Lower lobe of right lung (tissue), 2 donors: ENCODE data around the gene HOXD13. TPM values are rescaled to one million over a fixed set of nuclear protein-coding genes. Genes with fewer than 3 reads are reported as not detected.

ENCODE experiments used
- ATAC-seq, 2 donors: fragments of 200-7000 bp; cut with Tn5 transposase; one replicate each; pipeline ENCODE4 v1.9.1; 2020 to 2022; ENCODE audit warnings: mild to moderate bottlenecking in 2 of 2, moderate library complexity in 2 of 2
- DNase-seq: peaks from one replicate; pipeline ENCODE4 v3.0.0-alpha.2; 2020
- H3K27ac ChIP-seq: fragments of 200-600 bp; one replicate; pipeline ENCODE4 v1.8.0; 2022
- H3K27me3 ChIP-seq: fragments of 200-600 bp; one replicate; pipeline ENCODE4 v1.8.0; 2022; ENCODE audit warnings: low read depth
- H3K36me3 ChIP-seq: fragments of 200-600 bp; one replicate; pipeline ENCODE4 v1.8.0; 2022; ENCODE audit warnings: mild to moderate bottlenecking
- H3K4me1 ChIP-seq: fragments of 200-600 bp; one replicate; pipeline ENCODE4 v1.8.0; 2022
- H3K4me3 ChIP-seq: fragments of 200-600 bp; one replicate; pipeline ENCODE4 v1.8.0; 2022; ENCODE audit warnings: mild to moderate bottlenecking
- H3K9me3 ChIP-seq: fragments of 200-600 bp; one replicate; pipeline ENCODE4 v1.8.0; 2022
- intact Hi-C: fragments of 100-400 bp; cut with DNase I; formaldehyde crosslinking; loops from one replicate; pipeline ENCODE4 v1.11.0; 2022
- total RNA-seq: library from RNA; stranded (reverse); fragmentation: NEBNext Ultra II Directional; extraction: Animal tissue kit (Norgen Biotek cat#: 25700); gene quantifications from one replicate; pipeline ENCODE4 v1.2.1, GENCODE V29; 2021
- TF ChIP-seq, protein P1 (sequence below): fragments of 200-600 bp; IDR thresholded peaks from one replicate; pipeline ENCODE4 v1.8.0; 2022; ENCODE audit warnings: antibody characterized with exemption, mild to moderate bottlenecking
- donor health status: DM: no; HTN: yes; CAD: no; lungs with severe emphysema.

Gene HOXD13
- total RNA-seq, 1 donor from 2014 or later, result not detected

DNA sequence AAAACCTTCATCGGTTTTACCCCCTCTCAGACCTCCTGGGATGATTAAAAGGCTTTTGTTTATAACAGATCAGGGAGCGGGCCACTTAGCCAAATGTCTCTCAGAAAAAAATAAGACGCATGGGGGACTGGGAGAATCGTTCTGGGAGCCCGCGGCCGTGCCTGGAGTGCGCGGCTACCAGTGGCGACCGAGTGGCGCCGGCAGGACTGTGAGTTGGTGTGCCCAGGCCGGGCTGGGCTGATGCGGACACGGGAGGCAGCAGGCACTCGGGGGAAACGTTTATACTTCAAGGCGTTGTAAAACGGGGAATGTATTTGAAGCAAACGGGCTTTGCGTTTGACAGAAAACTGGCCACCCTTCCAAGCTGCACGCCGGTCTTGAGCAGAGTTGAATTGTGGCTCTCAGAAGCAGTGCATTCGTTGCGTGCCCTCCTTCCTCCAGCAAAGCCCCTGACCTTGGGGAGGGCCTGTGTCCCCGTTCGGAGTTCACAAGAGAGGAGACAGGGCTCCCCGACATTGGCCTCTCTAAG is 19.4 kb downstream of the HOXD13 start:
- no peak for DNase-seq
- no peak overlapping the region for H3K27ac ChIP-seq
- peaks cover 11% of the 10 kb centered on the region for H3K4me1 ChIP-seq
- intact Hi-C loops, result no loop called here
- no peaks in the 10 kb centered on the region for H3K36me3 ChIP-seq
- ATAC-seq, result no peak
- H3K27me3 ChIP-seq, result peaks cover 98% of the 10 kb centered on the region
- H3K9me3 ChIP-seq, result no peaks in the 10 kb centered on the region
- TF ChIP-seq, protein P1, sequence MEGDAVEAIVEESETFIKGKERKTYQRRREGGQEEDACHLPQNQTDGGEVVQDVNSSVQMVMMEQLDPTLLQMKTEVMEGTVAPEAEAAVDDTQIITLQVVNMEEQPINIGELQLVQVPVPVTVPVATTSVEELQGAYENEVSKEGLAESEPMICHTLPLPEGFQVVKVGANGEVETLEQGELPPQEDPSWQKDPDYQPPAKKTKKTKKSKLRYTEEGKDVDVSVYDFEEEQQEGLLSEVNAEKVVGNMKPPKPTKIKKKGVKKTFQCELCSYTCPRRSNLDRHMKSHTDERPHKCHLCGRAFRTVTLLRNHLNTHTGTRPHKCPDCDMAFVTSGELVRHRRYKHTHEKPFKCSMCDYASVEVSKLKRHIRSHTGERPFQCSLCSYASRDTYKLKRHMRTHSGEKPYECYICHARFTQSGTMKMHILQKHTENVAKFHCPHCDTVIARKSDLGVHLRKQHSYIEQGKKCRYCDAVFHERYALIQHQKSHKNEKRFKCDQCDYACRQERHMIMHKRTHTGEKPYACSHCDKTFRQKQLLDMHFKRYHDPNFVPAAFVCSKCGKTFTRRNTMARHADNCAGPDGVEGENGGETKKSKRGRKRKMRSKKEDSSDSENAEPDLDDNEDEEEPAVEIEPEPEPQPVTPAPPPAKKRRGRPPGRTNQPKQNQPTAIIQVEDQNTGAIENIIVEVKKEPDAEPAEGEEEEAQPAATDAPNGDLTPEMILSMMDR, result no peak
- H3K4me3 ChIP-seq, result no peak overlapping the region

DNA sequence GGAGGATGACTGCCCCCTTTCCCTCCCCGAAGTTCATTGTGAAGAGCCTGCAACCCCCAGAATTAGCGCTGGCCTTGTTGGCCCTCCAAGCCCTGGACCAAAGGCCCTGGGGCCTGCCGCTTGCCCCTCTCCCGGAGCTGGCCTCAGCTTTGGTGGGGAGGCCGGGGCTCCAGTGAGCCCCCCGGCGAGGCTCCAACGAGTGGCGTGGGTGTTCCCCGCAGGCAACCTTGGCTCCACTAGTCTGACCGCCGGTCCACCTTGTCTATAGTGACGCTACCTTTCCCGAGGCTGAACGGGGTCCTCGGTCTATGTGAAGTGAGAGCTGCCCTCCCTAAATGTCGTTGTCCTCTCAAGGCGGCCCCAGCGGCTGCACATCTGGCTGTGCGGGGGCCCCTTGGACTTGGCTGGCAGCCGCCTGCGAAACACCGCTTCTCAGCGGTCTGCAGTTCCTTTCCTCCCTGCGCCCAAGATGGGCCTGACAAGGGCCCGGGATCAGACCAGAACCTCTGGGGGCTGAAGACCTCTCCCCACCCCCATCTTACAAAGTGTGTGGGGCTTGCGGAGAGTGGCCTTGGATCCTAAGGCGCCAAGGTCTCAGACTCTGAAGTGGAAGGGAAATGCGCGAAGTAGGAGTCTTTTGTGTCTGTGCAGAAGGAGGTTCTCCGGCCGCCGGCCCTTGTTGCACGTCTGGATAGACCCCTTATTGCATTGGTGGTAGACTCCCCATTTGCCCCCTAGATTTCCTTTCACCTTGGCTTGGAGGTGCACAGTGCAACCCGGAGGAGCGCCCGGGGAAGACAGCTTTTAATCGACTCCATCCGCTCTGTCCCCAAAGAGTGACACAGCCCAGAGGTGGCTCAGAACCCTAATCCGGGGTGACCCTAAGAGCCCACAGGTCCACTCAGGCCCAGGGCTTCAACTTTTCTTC is 20.1 kb downstream of the HOXD13 start:
- DNase-seq (no peak), ATAC-seq (no peak)
- intact Hi-C loops, result no loop called here

DNA sequence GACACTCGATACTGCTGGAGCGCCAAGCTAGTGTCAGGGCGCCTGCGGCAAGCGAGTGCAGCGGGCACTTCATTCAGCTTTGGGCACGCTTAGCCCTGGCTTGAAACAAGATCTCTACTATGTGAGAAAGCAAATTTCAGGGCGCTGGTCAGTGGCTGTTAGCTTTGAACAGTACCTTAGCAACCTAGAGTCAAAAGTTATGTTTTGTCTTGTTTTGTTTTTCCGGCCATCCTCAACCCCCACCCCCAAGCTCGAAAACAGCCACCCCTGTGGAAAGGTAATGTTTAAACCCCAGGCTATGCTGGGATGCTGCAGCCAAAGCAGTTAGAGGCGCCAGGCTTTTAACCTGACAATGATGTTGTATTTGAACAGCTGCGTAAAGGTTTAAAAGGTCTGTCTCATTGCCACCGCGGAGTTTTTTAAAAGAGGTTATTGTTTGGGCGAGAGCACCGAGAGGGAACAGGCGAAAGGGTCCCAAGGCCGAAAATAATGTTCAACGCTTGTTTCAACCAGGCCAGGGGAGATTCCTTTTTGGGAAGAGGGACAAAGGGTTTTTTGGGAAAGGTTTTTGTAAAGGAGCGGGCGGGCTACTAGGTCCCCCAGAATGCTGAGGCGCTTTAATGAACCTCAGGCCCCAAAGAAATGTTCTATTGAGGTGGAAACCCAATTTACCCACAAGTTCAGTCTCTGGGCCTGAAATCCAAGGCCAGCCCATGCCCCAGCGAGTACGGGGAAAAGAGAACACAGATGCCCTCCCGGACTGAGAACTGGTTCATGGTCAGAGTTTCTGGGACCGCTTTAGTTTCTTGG is 21.8 kb downstream of the HOXD13 start:
- intact Hi-C loops, result no loop called here
- Histone ChIP-seq H3K4me3 (no peak overlapping the region), H3K4me1 (no peaks in the 10 kb centered on the region), H3K27me3 (peaks cover 100% of the 10 kb centered on the region), H3K9me3 (no peaks in the 10 kb centered on the region), H3K36me3 (no peaks in the 10 kb centered on the region), H3K27ac (no peak overlapping the region)
- ATAC-seq (no peak), DNase-seq (no peak)
- TF ChIP-seq, protein P1, result no peak

More for the DNA sequence above, 20.1 kb downstream of the HOXD13 start:
- no peak overlapping the region for H3K27ac ChIP-seq
- H3K4me3 ChIP-seq, result no peak overlapping the region
- H3K36me3 ChIP-seq, result no peaks in the 10 kb centered on the region
- H3K9me3 ChIP-seq, result no peaks in the 10 kb centered on the region
- peaks cover 100% of the 10 kb centered on the region for H3K27me3 ChIP-seq
- TF ChIP-seq, protein P1, result no peak
- peaks cover 7% of the 10 kb centered on the region for H3K4me1 ChIP-seq

DNA sequence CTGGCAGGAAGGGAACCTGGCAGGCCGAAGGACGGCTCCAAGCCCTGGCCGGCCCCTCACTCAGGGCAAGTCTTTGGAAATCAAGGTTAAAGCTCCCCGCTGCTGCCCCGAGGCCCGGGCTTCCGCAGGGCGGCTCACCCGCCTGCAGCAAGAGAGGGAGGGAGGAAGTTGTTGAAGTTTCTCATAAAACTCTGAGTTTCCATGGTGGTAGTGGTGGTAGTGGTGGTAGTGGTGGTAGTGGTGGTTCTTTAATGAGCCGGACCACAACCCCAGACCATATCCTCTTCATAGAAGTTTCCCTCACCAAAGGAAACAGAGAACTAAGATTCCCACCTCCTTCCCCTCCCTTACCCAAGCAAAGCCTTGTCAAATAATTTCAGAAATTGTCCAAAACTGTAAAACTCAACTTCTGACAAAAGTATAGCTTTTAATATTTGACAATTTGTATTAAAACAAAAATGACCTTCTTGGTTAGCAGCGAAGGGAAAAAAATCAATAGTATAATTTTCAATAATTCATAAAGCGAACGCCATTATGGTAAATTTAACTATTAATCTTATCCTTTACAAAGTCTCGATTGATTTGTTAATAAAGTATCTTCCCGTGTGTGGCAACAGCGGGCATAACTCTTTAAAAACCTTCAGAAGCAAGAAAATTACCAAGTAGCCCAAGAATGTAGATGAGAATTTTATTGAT is 22.6 kb downstream of the HOXD13 start:
- no peaks in the 10 kb centered on the region for H3K4me1 ChIP-seq
- no peaks in the 10 kb centered on the region for H3K9me3 ChIP-seq
- no peak overlapping the region for H3K4me3 ChIP-seq
- no peak for DNase-seq
- no peak overlapping the region for H3K27ac ChIP-seq
- no peak for ATAC-seq
- TF ChIP-seq, protein P1, result no peak
- H3K36me3 ChIP-seq, result no peaks in the 10 kb centered on the region
- peaks cover 100% of the 10 kb centered on the region for H3K27me3 ChIP-seq
- intact Hi-C loops, result no loop called here
